GM21786 (cell line): ENCODE measurements around the gene HDGFL3.
A peak's percentile ranks its signal among the peaks of the same experiment; 100 is the strongest.
"Not testable (repeated sequence)": the region's sequence is repeated elsewhere in the genome, so short reads cannot be mapped to it uniquely, and the experiment has no call there.

Experiments used
- ATAC-seq: cut with Tn5 transposase; IDR thresholded peaks from one replicate; pipeline ENCODE4 v1.9.1; 2021; ENCODE audit not compliant: unreplicated experiment

HDGFL3 gene

DNA sequence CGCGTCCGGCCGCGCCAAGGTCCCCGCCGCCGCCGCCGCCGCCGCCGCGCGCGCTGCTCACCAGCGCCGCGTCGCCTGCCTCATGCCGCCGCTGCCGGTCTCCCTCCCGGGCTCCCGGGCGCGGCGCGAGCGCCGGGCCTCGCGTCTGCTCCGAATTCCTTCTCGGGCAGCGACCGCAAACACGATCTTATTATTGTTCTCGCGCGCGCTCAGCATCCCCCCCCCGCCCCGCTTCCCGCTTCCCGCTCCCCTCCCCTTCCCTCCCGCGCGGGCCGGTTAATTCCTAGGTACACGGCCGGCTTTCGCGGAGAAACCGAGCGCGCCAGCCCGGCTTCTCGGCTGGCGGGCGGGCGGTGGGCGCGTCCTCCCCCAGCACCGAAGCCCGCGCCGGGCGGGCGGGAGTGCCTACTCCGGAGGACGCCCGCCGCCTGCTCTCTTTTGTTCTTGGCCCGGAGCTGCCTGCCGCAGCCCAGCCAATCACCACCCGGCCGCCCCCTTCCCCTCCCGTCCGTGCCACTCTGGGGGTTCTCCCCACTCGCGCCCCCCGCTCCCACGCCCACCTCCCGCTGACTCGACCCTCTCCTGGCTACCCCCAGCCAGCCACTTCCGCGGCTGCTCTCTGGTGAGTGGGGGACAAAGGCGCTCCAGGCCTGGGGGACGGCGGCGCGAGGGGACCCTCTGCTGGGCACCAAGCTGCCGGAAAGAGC, at the start of gene HDGFL3:
Gene HDGFL3 (minus strand): TSS at position 164 of the 707 bp plus-strand sequence. CDS start 409 bp downstream, outside the sequence.
- ATAC-seq, result peak; percentile 39

GRCh38 chr15:83250781-83251180, 43.2 kb upstream of the HDGFL3 start:
- ATAC-seq, result no peak

- no peak for ATAC-seq
Measured at GRCh38 chr15:83249030-83249343, 41.4 kb upstream of the HDGFL3 start.

DNA sequence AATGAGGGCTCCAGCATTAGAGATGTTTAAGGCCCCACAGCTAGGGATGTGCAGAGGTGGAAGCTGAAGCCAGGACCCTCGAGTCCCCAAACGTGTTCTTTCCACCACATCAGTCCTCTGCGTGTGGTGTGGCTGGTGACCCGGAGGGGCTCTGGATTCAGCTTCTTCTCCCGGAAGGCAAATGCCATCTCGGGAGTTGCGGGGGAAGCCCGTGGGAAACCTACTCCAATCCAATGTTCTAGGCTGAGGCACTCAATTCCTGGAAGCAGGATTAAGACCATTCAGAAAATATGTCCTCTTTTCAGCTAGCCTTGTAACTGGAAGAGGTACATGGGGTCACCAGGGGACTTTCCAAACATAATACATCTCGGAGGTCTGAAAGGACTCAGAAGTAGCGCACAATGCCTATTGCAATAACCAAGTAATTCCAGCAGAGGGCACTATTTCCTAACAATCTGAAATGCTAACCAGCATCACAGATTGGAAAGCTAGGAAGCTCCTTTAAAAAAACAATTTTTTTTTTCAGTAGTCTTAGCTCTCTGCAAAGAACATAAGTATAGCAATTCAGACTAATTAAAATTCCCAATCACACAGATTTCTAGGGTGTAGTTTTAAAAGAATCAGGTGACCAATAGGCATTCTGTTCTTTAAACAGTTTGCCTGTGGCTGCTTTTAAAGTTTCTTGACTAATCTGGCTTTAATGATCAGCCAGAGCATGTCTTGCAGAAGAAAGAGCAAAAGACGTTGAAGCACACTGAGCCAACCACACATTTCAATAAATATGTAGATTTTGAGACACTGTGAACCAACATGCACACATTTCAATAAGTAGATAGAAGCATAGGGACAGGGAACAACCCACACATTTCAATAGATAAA, 40.8 kb upstream of the HDGFL3 start:
- no peak for ATAC-seq

DNA sequence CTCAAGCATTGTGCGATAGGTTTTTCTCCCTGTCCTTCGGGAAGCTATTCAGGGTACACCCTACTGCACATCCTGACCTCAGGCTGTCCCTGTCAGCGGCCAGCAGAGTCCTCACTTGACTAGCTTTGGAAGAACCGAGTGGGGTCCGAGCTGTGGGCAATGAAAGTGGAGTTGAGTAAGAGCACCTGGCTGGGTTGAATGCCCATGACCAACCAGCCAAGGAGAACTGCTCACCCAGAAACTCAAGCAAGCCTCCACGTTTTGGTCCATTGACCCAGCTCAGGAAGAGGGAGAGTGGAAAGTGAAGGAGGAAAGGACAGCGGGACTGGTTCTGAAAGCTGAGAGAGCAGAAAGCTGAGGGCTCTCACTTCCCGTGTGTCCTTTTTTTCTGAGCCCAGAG, 36.0 kb upstream of the HDGFL3 start:
- no peak for ATAC-seq

GRCh38 chr15:83230242-83230641, 22.6 kb upstream of the HDGFL3 start:
- ATAC-seq, result no peak

GRCh38 chr15:83225449-83225848, 17.8 kb upstream of the HDGFL3 start:
- no peak for ATAC-seq

GRCh38 chr15:83221781-83222180, 14.2 kb upstream of the HDGFL3 start:
- not testable (repeated sequence) for ATAC-seq

DNA sequence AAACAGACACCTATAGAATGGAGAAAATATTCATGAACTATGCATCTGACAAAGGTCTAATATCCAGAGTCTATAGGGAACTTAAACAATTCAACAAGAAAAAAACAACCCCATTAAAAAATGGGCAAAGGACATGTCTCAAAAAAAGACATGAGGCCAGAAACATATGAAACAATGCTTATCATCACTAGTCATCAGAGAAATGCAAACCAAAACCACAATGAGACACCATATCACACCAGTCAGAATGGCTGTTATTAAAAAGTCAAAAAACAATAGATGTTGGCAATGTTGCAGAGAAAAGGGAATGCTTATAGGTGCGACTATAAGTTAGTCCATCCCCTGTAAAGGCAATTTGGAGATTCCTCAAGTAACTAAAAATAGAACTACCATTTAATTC, 11.4 kb upstream of the HDGFL3 start:
- no peak for ATAC-seq

- no peak for ATAC-seq
Measured at GRCh38 chr15:83215306-83215705, 7.7 kb upstream of the HDGFL3 start.

DNA sequence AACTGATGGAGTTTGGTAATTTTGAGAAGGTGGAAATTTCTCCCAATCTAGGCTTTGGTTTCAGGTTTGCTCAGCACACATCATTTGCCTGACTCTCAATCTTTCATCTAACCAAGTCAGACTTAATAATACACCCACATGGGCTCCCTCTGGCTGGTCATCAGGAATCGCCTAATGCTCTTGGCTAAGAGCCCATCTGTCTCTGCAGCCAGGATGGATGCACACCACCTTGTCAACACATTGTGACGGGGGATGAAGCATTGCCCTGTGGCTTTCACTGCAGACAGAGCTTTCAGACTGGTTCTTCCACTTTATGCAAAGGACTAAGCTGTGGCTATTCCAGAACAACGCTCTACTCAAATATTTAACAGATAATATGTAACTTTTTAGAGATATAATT, 3.0 kb upstream of the HDGFL3 start:
- ATAC-seq, result no peak

GRCh38 chr15:83209333-83209732, 1.7 kb upstream of the HDGFL3 start:
- ATAC-seq, result no peak

DNA sequence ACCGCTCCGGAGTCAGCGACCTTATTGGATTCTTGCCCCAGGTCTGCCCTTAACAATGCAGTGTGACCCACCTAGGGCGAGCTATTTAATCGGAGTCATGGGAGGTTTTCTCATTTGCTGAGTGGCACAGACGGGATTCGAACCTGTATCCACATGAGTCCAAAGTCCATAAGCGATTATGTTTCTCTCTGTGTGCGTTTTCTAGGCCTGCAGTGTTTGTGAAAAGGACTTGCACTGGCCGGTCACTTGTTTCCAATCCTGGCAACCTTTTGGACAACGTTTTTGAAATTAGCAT, 691 bp upstream of the HDGFL3 start:
- no peak for ATAC-seq

- ATAC-seq, result peak; percentile 28
Measured at GRCh38 chr15:83207009-83207659, 489 bp downstream of the HDGFL3 start.

DNA sequence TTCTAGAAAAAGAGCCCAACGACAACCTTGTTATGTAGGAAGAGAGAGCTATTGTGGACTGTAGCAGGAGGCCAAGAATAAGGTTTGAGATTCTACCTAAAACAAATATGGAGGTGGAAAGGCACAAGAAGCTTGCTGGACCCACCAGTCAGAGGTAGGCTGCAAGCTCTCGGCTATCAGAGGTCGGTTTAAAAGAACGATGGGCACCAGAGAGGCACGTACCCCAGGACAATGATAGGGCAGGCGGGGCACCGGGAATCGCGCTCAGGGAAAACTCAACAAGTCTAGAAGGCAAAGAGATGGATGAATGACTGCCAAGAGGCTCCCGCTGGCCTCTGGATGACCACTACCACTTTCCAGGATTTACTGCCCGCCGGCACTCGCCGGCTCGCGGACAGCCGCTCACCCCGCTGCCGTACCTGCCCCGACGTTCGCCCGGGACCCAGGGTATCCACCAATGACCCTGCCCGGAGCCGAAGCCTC, 1.1 kb downstream of the HDGFL3 start:
- ATAC-seq, result peak; percentile 5

DNA sequence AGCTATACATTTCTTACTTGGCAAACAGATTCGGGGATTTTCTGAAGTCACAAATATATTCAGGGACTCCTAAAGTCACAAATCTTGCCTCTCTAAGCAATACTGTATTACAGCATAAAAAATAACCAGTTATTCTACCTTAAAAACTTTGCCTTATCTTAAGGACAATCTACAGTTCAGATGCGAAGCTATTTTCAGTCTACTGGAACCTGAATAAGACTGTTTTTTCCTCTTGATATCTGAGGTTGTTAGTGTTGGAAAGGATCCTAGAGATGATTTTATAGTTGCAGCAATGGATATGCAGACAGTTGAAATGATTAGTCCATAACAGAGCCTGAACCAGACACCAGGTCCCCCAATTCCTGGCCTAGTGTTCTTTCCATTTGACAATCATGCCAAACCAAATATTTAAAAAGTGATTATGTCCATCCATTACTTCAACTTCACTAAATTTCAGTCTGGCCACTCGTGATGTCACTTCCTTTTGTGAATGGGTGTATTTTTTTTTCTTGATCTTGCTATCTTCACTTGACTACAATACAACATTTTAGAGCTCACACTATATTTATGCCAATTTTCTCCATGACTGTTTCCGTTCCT, 1.8 kb downstream of the HDGFL3 start:
- no peak for ATAC-seq

DNA sequence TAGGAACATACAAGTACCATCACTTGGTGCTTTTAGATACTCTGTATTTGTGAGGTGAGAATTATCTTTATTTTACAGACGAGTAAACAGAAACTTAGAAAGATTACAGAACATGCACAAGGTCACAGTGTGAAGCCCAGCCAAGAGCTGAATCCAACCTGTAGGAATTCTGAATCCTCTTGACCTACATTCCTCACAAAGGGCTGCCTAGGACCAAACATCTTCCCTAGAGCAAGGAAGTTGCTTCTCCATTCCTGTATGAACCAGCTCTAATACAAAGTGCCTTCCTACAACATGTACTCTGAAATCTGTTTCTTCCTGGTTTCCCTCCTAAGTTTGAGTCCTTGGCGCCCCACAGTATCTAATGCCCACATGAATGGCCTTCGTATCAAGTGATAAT, 2.9 kb downstream of the HDGFL3 start:
- ATAC-seq, result no peak

DNA sequence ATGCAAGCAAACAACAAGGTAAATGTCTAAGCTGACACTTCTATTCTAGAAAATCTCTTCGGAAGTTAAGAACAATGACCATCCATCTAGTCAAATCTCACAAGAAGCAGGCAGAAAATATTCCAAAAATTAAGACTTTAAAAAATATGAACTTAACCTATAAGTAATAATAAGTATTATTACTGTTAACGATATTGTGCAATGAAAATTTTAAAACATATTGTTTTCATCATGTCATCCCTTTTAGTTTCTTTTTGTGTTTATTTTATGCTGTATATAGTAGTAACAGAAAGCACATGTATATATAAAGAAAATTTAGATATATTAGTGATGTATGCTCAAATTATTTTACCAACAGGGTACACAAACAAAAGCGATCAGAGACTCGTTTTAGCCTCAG, 4.1 kb downstream of the HDGFL3 start:
- ATAC-seq, result no peak

DNA sequence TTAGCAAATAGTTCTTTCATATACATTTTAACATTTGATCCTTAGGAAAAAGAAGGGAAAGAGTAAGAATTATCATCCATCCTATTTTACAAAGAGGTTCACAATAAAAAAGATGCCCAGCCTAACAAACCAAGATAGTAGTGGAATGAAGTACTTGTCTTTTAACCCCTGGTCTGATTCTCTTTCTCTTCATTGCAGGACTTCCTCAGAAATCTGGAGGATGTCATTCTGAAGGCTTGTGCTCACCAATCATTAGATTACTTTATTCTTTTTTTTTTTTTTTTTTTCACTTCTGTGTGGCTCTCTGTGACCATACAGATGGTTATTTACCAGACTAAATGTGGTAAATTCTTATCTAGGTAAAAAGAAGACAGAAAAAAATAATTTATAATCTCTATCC, 7.0 kb downstream of the HDGFL3 start:
- no peak for ATAC-seq

GRCh38 chr15:83200162-83200561, 7.5 kb downstream of the HDGFL3 start:
- no peak for ATAC-seq

DNA sequence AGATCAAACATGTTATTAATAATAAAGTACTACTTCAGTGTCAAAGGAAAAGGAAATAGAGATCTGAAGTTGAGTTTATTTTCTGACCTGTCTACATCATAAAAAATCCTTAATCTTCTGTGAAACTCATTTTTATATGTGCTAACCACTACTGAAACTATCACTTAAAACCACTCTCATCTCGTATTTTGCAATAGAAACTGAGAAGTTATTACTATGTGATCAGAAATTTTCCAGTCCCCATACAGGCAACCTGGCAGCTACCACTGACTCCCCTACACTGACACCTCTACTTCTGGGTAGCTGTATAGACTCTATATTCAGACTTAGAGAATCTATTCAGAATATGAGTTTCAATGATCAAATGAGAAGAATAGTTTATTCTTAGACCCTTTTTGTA, 8.3 kb downstream of the HDGFL3 start:
- ATAC-seq, result peak; percentile 90

- no peak for ATAC-seq
Measured at GRCh38 chr15:83198476-83198875, 9.1 kb downstream of the HDGFL3 start.
